ENCODE measurements around the gene TMEM53.

GRCh38 chr1:44604157-44604955, 69.9 kb downstream of the TMEM53 start:
- TF ChIP-seq CTCF (IDR thresholded peaks at IDR 0.05; ENCODE audit: borderline replicate concordance, extremely low read depth, low read length, poor library complexity, severe bottlenecking) (no peak), EZH2 (IDR thresholded peaks at IDR 0.05; ENCODE audit: borderline replicate concordance, low read depth, low read length, severe bottlenecking) (no peak)

All from DND-41 (cell line).